Mucosa of descending colon (tissue), 3 donors: Measurements from ENCODE around the gene ROBO2. TPM values are rescaled to one million over a fixed set of nuclear protein-coding genes. Genes with fewer than 3 reads are reported as not detected.

Experiments
- ATAC-seq: fragments of 200-7000 bp; cut with Tn5 transposase; one replicate; pipeline ENCODE4 v1.9.1; 2020; ENCODE audit warnings: mild to moderate bottlenecking, moderate library complexity
- DNase-seq, 3 donors: peaks; one replicate each; pipeline ENCODE4 v3.0.0-alpha.2; 2020
- H3K36me3 ChIP-seq: fragments of 200-600 bp; one replicate; pipeline ENCODE4 v1.8.0; 2021; ENCODE audit warnings: low read depth, mild to moderate bottlenecking
- H3K4me1 ChIP-seq: fragments of 200-600 bp; one replicate; pipeline ENCODE4 v1.8.0; 2021; ENCODE audit warnings: low read depth, mild to moderate bottlenecking
- H3K4me3 ChIP-seq: fragments of 200-600 bp; one replicate; pipeline ENCODE4 v1.8.0; 2021; ENCODE audit warnings: mild to moderate bottlenecking
- H3K9me3 ChIP-seq: fragments of 200-600 bp; one replicate; pipeline ENCODE4 v1.8.0; 2021; ENCODE audit warnings: mild to moderate bottlenecking
- CTCF ChIP-seq: fragments of 200-600 bp; IDR thresholded peaks from one replicate; pipeline ENCODE4 v1.8.0; 2022; ENCODE audit warnings: antibody characterized with exemption, mild to moderate bottlenecking
- intact Hi-C, 2 donors: fragments of 100-400 bp; cut with DNase I in 1 of 2; cut with micrococcal nuclease in 1 of 2; formaldehyde crosslinking; loops; one replicate each; pipeline versions ENCODE4 v1.11.0 to v1.11.1; 2022; cut with DNase I, micrococcal nuclease
- total RNA-seq, 3 donors: library from RNA; stranded (reverse); fragmentation: NEBNext Ultra II Directional in 2 of 3; extraction: Animal tissue kit (Norgen Biotek cat#: 25700) in 2 of 3; gene quantifications; one replicate each; pipeline versions ENCODE4 v1.2.1 to v1.2.4, GENCODE V29; 2021 to 2023
- donor health status: DM: no; HTN: no; CAD: no; lungs with moderate emphysema.
- donor health status: DM: no; HTN: no; CAD: no.
- donor health status: DM: no; HTN: yes; CAD: no.

The ROBO2 gene
- total RNA-seq, 3 donors from 2014 or later = 1.3 to 2.1 (median 1.4) TPM

- TF ChIP-seq CTCF = no peak
Measured at GRCh38 chr3:77182341-77182740, 142.4 kb downstream of the ROBO2 start.

GRCh38 chr3:77186319-77186718 is 146.4 kb downstream of the ROBO2 start:
- Histone ChIP-seq H3K4me1 (no peaks in the 10 kb centered on the region), H3K4me3 (no peak overlapping the region), H3K9me3 (no peaks in the 10 kb centered on the region), H3K36me3 (no peaks in the 10 kb centered on the region)
- intact Hi-C loops = no loop called here
- DNase-seq = no peak
- ATAC-seq = no peak
- TF ChIP-seq CTCF = no peak

More at GRCh38 chr3:77182341-77182740, 142.4 kb downstream of the ROBO2 start:
- ATAC-seq = no peak
- Histone ChIP-seq H3K4me3 (no peak overlapping the region), H3K9me3 (no peaks in the 10 kb centered on the region), H3K4me1 (no peaks in the 10 kb centered on the region), H3K36me3 (no peaks in the 10 kb centered on the region)
- DNase-seq = no peak
- intact Hi-C loops = no loop called here

GRCh38 chr3:77186728-77187127 is 146.8 kb downstream of the ROBO2 start:
- no peaks in the 10 kb centered on the region for H3K36me3 ChIP-seq

GRCh38 chr3:77188210-77188609 is 148.3 kb downstream of the ROBO2 start:
- TF ChIP-seq CTCF = no peak
- Histone ChIP-seq H3K9me3 (no peaks in the 10 kb centered on the region), H3K4me3 (no peak overlapping the region), H3K4me1 (no peaks in the 10 kb centered on the region), H3K36me3 (no peaks in the 10 kb centered on the region)
- ATAC-seq (no peak), DNase-seq (no peak)
- intact Hi-C loops = no loop called here

More at GRCh38 chr3:77186728-77187127, 146.8 kb downstream of the ROBO2 start:
- Histone ChIP-seq H3K9me3 (no peaks in the 10 kb centered on the region), H3K4me3 (no peak overlapping the region), H3K4me1 (no peaks in the 10 kb centered on the region)
- ATAC-seq = no peak
- intact Hi-C loops = no loop called here
- DNase-seq = no peak
- TF ChIP-seq CTCF = no peak

DNA sequence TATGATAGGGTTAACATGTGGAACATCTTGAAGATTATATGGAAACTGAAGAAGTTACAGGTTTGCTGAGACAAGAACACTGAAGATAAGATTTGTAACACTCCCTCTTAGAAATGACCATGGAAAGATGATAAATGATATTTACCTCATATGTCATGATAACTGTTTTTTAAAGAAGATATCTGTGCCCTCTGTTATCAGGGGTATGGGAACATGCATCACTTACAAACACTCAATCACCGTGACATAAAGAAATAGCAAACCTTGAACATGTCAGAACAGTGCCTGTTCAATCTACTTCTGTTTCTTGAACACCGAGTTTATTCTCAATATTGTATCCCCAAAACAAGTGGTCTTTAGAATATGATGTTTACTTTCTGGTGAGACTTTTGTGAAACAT is 149.4 kb downstream of the ROBO2 start:
- no peak for TF ChIP-seq CTCF
- ATAC-seq = no peak
- intact Hi-C loops = no loop called here

DNA sequence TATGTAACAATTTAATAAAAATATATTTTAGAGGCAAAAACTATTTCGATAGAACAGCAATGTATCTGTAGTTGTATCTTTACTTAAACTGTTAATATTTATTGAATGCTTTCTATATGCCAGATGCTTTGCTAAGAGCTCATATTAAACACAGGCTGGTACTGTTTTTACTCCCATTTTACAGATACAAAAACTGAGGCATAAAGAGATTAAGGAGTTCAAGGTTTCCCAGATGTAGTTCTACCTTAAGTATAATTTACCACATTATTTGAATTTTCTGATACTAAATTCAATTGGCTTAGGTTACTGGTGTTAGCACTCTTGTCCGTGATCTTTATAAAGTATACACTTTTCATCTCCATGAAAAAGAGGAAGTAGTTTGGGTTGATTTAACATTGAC is 149.8 kb downstream of the ROBO2 start:
- ATAC-seq = no peak
- Histone ChIP-seq H3K4me1 (no peaks in the 10 kb centered on the region), H3K4me3 (no peak overlapping the region), H3K36me3 (no peaks in the 10 kb centered on the region), H3K9me3 (no peaks in the 10 kb centered on the region)
- DNase-seq = no peak
- intact Hi-C loops = no loop called here
- no peak for TF ChIP-seq CTCF

More for the DNA sequence above, 149.4 kb downstream of the ROBO2 start:
- no peak for DNase-seq
- Histone ChIP-seq H3K4me3 (no peak overlapping the region), H3K9me3 (no peaks in the 10 kb centered on the region), H3K4me1 (no peaks in the 10 kb centered on the region), H3K36me3 (no peaks in the 10 kb centered on the region)
